Measurements from ENCODE around the gene LORICRIN. TPM values are rescaled to one million over a fixed set of nuclear protein-coding genes. Genes with fewer than 3 reads are reported as not detected.

Gene LORICRIN
- total RNA-seq, 2 donors from 2014 or later: not detected

- no peak overlapping the region for H3K27ac Mint-ChIP-seq
- H3K9me3 Mint-ChIP-seq: no peaks in the 10 kb centered on the region
- H3K4me3 Mint-ChIP-seq: peak overlapping the region; percentile 81
- peaks cover 36% of the 10 kb centered on the region for H3K4me1 Mint-ChIP-seq
- H3K27me3 Mint-ChIP-seq: peaks cover 26% of the 10 kb centered on the region
- ATAC-seq (replicated peaks): no peak
- no peaks in the 10 kb centered on the region for H3K36me3 Mint-ChIP-seq (ENCODE audit: low read depth)
Measured at GRCh38 chr1:153261281-153262069, 2.0 kb downstream of the LORICRIN start.

- Mint-ChIP-seq H3K4me1 (peaks cover 36% of the 10 kb centered on the region), H3K9me3 (no peaks in the 10 kb centered on the region), H3K36me3 (ENCODE audit: low read depth) (no peaks in the 10 kb centered on the region), H3K27me3 (peaks cover 29% of the 10 kb centered on the region), H3K4me3 (peak overlapping the region; percentile 81), H3K27ac (no peak overlapping the region)
- ATAC-seq (replicated peaks): no peak
Measured at GRCh38 chr1:153262070-153262366, 2.5 kb downstream of the LORICRIN start.

DNA sequence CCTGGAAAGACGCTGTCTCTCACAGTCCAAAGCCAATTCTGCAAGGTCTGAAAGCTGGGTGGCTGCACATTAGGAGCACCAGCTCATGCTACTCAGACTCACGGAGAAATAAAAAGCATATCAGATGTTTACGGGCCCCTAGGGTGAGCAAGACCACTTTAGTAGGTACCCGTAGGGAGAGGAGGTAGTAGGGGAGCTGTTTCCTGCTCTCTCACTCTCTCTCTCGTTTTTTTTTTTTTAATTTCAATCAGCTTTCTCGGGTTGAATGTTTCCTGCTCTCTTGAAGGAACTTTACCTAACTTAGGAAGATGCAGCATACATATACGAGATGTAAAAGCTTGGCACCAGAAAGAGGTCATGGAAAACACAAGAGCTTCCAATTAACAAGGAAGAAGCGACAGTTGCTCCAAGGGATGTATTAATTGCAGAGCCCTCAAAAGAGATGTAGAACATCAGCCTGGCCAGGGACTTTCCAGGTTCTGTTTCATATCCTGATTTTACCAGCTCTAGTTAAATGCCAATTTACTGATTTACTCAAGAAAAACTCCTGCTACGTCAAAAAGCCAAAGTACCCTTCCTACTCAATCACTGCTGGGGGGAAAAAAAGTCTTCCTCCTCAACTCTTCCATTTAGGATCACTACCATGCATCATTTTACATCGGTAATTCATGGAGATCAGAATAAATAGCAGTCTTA, 3.1 kb downstream of the LORICRIN start:
- no peaks in the 10 kb centered on the region for H3K36me3 Mint-ChIP-seq (ENCODE audit: low read depth)
- peaks cover 31% of the 10 kb centered on the region for H3K27me3 Mint-ChIP-seq
- H3K27ac Mint-ChIP-seq: no peak overlapping the region
- peaks cover 36% of the 10 kb centered on the region for H3K4me1 Mint-ChIP-seq
- peak overlapping the region; percentile 81 for H3K4me3 Mint-ChIP-seq
- no peaks in the 10 kb centered on the region for H3K9me3 Mint-ChIP-seq
- ATAC-seq (replicated peaks): peak; percentile 44

- peaks cover 23% of the 10 kb centered on the region for H3K4me1 Mint-ChIP-seq
- H3K27ac Mint-ChIP-seq: no peak overlapping the region
- H3K27me3 Mint-ChIP-seq: peaks cover 47% of the 10 kb centered on the region
- H3K36me3 Mint-ChIP-seq (ENCODE audit: low read depth): no peaks in the 10 kb centered on the region
- no peak overlapping the region for H3K4me3 Mint-ChIP-seq
- no peaks in the 10 kb centered on the region for H3K9me3 Mint-ChIP-seq
- ATAC-seq (replicated peaks): no peak
Measured at GRCh38 chr1:153265457-153265856, 6.0 kb downstream of the LORICRIN start.

GRCh38 chr1:153271711-153272110, 12.2 kb downstream of the LORICRIN start:
- H3K4me3 Mint-ChIP-seq: no peak overlapping the region
- H3K27ac Mint-ChIP-seq: no peak overlapping the region
- no peaks in the 10 kb centered on the region for H3K36me3 Mint-ChIP-seq (ENCODE audit: low read depth)
- no peaks in the 10 kb centered on the region for H3K4me1 Mint-ChIP-seq
- H3K27me3 Mint-ChIP-seq: peaks cover 21% of the 10 kb centered on the region
- H3K9me3 Mint-ChIP-seq: no peaks in the 10 kb centered on the region
- no peak for ATAC-seq (replicated peaks)

GRCh38 chr1:153272186-153272585, 12.7 kb downstream of the LORICRIN start:
- ATAC-seq (replicated peaks): no peak
- Mint-ChIP-seq H3K27ac (no peak overlapping the region), H3K4me1 (no peaks in the 10 kb centered on the region), H3K4me3 (no peak overlapping the region), H3K36me3 (ENCODE audit: low read depth) (no peaks in the 10 kb centered on the region), H3K9me3 (no peaks in the 10 kb centered on the region), H3K27me3 (peaks cover 18% of the 10 kb centered on the region)

- no peaks in the 10 kb centered on the region for H3K4me1 Mint-ChIP-seq
- H3K9me3 Mint-ChIP-seq: no peaks in the 10 kb centered on the region
- peak; percentile 67 for ATAC-seq (replicated peaks)
- peaks cover 8% of the 10 kb centered on the region for H3K27me3 Mint-ChIP-seq
- H3K4me3 Mint-ChIP-seq: no peak overlapping the region
- H3K27ac Mint-ChIP-seq: no peak overlapping the region
- no peaks in the 10 kb centered on the region for H3K36me3 Mint-ChIP-seq (ENCODE audit: low read depth)
Measured at GRCh38 chr1:153277852-153278251, 18.4 kb downstream of the LORICRIN start.

- H3K9me3 Mint-ChIP-seq: no peaks in the 10 kb centered on the region
Measured at GRCh38 chr1:153288634-153289275, 29.3 kb downstream of the LORICRIN start.

GRCh38 chr1:153291514-153291913, 32.0 kb downstream of the LORICRIN start:
- Mint-ChIP-seq H3K36me3 (ENCODE audit: low read depth) (no peaks in the 10 kb centered on the region), H3K27me3 (no peaks in the 10 kb centered on the region), H3K4me1 (peaks cover 27% of the 10 kb centered on the region), H3K27ac (peak overlapping the region; percentile 58), H3K4me3 (peak overlapping the region; percentile 61), H3K9me3 (no peaks in the 10 kb centered on the region)
- peak; percentile 88 for ATAC-seq (replicated peaks)

More at GRCh38 chr1:153288634-153289275, 29.3 kb downstream of the LORICRIN start:
- Mint-ChIP-seq H3K4me3 (no peak overlapping the region), H3K4me1 (peaks cover 16% of the 10 kb centered on the region), H3K27me3 (peaks cover 4% of the 10 kb centered on the region), H3K36me3 (ENCODE audit: low read depth) (no peaks in the 10 kb centered on the region), H3K27ac (no peak overlapping the region)
- ATAC-seq (replicated peaks): no peak

DNA sequence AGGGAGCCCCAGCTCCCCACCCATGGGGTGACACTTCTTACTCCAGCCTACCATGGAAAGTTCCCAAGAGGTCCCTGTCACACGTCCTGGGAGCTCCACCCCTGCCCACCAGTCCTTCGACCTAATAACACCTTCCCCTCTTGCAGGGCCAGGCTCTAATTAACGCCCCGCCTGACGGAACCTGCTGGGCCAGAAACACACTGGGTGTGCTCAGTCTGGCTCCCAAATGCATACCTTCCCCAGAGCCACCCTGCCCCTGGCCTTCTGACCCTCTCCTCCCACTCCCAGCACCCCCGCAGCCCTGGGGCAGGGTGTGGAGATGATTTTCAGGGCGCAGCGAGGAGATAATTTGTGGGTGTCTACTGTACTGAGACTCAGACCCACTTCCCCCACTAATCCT, 32.7 kb downstream of the LORICRIN start:
- Mint-ChIP-seq H3K27me3 (no peaks in the 10 kb centered on the region), H3K27ac (no peak overlapping the region), H3K4me3 (peak overlapping the region; percentile 61), H3K9me3 (no peaks in the 10 kb centered on the region), H3K4me1 (peaks cover 27% of the 10 kb centered on the region), H3K36me3 (ENCODE audit: low read depth) (no peaks in the 10 kb centered on the region)
- ATAC-seq (replicated peaks): no peak

GRCh38 chr1:153292740-153293479, 33.4 kb downstream of the LORICRIN start:
- ATAC-seq (replicated peaks): no peak
- Mint-ChIP-seq H3K27me3 (no peaks in the 10 kb centered on the region), H3K4me1 (peaks cover 27% of the 10 kb centered on the region), H3K9me3 (no peaks in the 10 kb centered on the region), H3K36me3 (ENCODE audit: low read depth) (no peaks in the 10 kb centered on the region), H3K4me3 (peak overlapping the region; percentile 61), H3K27ac (no peak overlapping the region)

DNA sequence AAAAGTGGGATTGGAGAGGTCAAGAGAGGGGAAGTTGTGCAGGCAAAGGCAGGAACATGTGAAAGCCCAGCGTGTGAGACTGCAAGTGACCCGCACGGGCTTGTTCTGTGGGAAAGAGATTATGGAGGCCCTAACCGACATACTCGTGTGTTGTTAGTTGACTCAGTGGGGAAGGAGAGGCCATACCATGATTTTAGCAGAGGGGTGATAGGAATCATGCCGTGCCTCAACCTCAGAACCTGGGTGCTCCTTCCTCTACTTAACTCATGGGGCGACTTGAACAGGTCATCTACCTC, 33.9 kb downstream of the LORICRIN start:
- Mint-ChIP-seq H3K27me3 (no peaks in the 10 kb centered on the region), H3K9me3 (no peaks in the 10 kb centered on the region), H3K4me3 (peak overlapping the region; percentile 61), H3K36me3 (ENCODE audit: low read depth) (no peaks in the 10 kb centered on the region), H3K27ac (peak overlapping the region; percentile 68), H3K4me1 (peaks cover 27% of the 10 kb centered on the region)
- no peak for ATAC-seq (replicated peaks)

- ATAC-seq (replicated peaks): peak; percentile 27
- peaks cover 27% of the 10 kb centered on the region for H3K4me1 Mint-ChIP-seq
- no peaks in the 10 kb centered on the region for H3K36me3 Mint-ChIP-seq (ENCODE audit: low read depth)
- peak overlapping the region; percentile 68 for H3K27ac Mint-ChIP-seq
- H3K4me3 Mint-ChIP-seq: peak overlapping the region; percentile 61
- H3K9me3 Mint-ChIP-seq: no peaks in the 10 kb centered on the region
- H3K27me3 Mint-ChIP-seq: no peaks in the 10 kb centered on the region
Measured at GRCh38 chr1:153293851-153294250, 34.4 kb downstream of the LORICRIN start.

GRCh38 chr1:153302308-153302707, 42.8 kb downstream of the LORICRIN start:
- H3K4me1 Mint-ChIP-seq: no peaks in the 10 kb centered on the region
- H3K36me3 Mint-ChIP-seq (ENCODE audit: low read depth): no peaks in the 10 kb centered on the region
- no peak for ATAC-seq (replicated peaks)

More at GRCh38 chr1:153302308-153302707, 42.8 kb downstream of the LORICRIN start:
- H3K27me3 Mint-ChIP-seq: peaks cover 6% of the 10 kb centered on the region
- H3K4me3 Mint-ChIP-seq: no peak overlapping the region
- H3K9me3 Mint-ChIP-seq: no peaks in the 10 kb centered on the region
- no peak overlapping the region for H3K27ac Mint-ChIP-seq

Measured in activated T-helper 17 cell treated with anti-CD3 and anti-CD28 coated beads, Interleukin-2, amount 50 U/mL, for 72 hours (primary cell).